SK-N-SH treated with all-trans-retinoic acid at 6 μM for 48 hours (cell line): ENCODE results near the gene SIPA1.

Experiments used
- ARNTL ChIP-seq: fragments of 450-650 bp; formaldehyde crosslinking; IDR thresholded peaks from 2 replicates; pipeline ENCODE4 v1.5.0; 2020; ENCODE audit warnings: low read depth, mild to moderate bottlenecking, moderate library complexity, borderline replicate concordance
- GLIS3 ChIP-seq: fragments of 250-450 bp; sonication (Bioruptor Pico); IDR thresholded peaks from 2 replicates; pipeline ENCODE4 v1.5.0; 2020; ENCODE audit warnings: mild to moderate bottlenecking, moderate library complexity
- ISL1 ChIP-seq: fragments of 250-450 bp; sonication (Bioruptor Pico); IDR thresholded peaks from 2 replicates; pipeline ENCODE4 v2.1.2; 2022; ENCODE audit warnings: mild to moderate bottlenecking, moderate library complexity
- PPARA ChIP-seq: fragments of 250-450 bp; sonication (Bioruptor Pico); IDR thresholded peaks from 2 replicates; pipeline ENCODE4 v1.5.0; 2020; ENCODE audit warnings: mild to moderate bottlenecking, borderline replicate concordance
- RARB ChIP-seq: fragments of 250-450 bp; sonication (Bioruptor Pico); IDR thresholded peaks from 2 replicates; pipeline ENCODE4 v1.8.0; 2021; ENCODE audit warnings: mild to moderate bottlenecking, moderate library complexity
- SNAI2 ChIP-seq: fragments of 250-450 bp; sonication (Bioruptor Pico); IDR thresholded peaks from 2 replicates; pipeline ENCODE4 v1.5.0; 2020; ENCODE audit warnings: mild to moderate bottlenecking, moderate library complexity
- ZNF8 ChIP-seq: fragments of 450-650 bp; formaldehyde crosslinking; IDR thresholded peaks from 2 replicates; pipeline ENCODE4 v1.5.0; 2020; ENCODE audit warnings: mild to moderate bottlenecking, moderate library complexity
- TF ChIP-seq, protein P1 (sequence below): fragments of 250-450 bp; sonication (Bioruptor Pico); IDR thresholded peaks from 2 replicates; pipeline ENCODE4 v1.8.0; 2020; ENCODE audit warnings: mild to moderate bottlenecking, moderate library complexity, borderline replicate concordance

DNA sequence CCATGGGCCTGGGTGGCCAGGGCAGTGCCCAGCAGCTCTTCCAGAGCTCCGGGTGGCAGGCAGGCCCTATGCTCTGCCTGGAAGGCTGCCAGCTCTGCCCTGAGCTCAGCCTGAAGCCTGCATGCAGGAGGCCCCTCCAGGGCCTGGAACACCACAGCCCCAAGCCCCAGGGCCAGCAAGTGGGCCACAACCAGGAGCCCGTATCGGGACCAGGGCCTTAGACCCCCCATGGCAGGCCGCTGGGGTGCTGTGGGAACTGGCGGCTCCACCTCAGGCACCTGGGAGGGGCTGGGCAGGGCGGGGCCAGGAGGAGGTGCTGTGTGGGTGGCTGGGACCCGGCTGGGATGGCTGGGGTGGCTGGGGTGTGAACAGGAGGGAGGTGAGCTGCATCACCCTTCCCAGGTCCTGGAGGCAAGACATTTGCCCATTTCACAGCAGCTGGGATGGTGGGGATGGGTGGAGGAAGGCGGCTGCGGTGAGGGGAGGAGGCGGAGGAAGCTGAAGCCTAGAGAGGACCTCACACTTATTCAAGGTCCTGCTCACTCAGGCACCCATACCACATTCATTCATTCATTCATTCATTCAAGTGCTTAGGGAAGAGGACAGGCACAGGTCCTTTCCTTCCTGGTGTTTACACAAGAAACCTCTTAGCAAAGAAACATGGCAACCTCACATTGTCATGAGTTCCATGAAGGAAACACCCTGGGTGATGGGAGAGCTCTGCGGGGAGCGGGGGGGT lies 42.2 kb upstream of the SIPA1 start, which contains the start of gene KCNK7:
- TF ChIP-seq ARNTL (CRISPR knock-in tag) (no peak), ISL1 (CRISPR knock-in tag) (no peak), PPARA (CRISPR knock-in tag) (no peak), SNAI2 (CRISPR knock-in tag) (no peak), ZNF8 (no peak), RARB (CRISPR knock-in tag) (no peak), GLIS3 (no peak)
- TF ChIP-seq, protein P1, sequence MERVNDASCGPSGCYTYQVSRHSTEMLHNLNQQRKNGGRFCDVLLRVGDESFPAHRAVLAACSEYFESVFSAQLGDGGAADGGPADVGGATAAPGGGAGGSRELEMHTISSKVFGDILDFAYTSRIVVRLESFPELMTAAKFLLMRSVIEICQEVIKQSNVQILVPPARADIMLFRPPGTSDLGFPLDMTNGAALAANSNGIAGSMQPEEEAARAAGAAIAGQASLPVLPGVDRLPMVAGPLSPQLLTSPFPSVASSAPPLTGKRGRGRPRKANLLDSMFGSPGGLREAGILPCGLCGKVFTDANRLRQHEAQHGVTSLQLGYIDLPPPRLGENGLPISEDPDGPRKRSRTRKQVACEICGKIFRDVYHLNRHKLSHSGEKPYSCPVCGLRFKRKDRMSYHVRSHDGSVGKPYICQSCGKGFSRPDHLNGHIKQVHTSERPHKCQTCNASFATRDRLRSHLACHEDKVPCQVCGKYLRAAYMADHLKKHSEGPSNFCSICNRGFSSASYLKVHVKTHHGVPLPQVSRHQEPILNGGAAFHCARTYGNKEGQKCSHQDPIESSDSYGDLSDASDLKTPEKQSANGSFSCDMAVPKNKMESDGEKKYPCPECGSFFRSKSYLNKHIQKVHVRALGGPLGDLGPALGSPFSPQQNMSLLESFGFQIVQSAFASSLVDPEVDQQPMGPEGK (CRISPR knock-in tag), result no peak
